Fibroblast of lung (primary cell): ENCODE measurements around the gene NSMF.

Experiments used
- CTCF ChIP-seq, 2 donors: IDR thresholded peaks in 1 of 2; conservative IDR thresholded peaks in 1 of 2; 1 replicate in 1 of 2; 2 replicates in 1 of 2; pipeline ENCODE4 v1.5.1; 2011 to 2012; ENCODE audit warnings: low read length in 2 of 2, control low read depth in 1 of 2, inconsistent platforms in 1 of 2, low read depth in 1 of 2, mild to moderate bottlenecking in 1 of 2
- EZH2 ChIP-seq: IDR thresholded peaks from 2 replicates; pipeline ENCODE4 v1.5.1; 2012; ENCODE audit warnings: low read length, control low read depth, mild to moderate bottlenecking; ENCODE audit errors: missing control alignments

DNA sequence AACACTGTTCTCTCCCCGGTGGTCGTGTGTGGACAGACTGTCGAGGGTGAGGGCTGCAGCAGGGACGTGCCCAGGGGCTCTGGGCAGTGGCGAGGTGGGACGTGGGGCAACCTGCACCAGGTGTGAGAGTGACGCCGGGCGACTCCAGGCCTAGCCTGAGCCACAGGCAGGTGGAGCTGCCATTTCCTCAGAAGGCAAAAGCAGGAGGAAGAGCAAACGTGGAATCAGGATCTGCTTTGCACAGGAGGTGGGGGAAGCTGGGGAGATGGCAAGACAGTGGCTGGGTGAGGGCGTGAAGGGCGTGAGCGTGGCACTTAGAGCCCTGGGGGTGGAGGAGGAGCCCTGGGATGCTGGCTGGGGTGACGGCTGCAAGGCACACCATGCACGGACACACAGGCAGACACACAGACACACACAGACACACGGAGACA is 39.6 kb upstream of the NSMF start:
- no peak for TF ChIP-seq CTCF (conservative IDR thresholded peaks at IDR 0.05 in 1 of 2, IDR thresholded peaks at IDR 0.05 in 1 of 2; ENCODE audit: low read depth in 1 of 2, low read length in 2 of 2)
- no peak for TF ChIP-seq EZH2
